GM12878 (cell line): ENCODE data around the gene TARS3. TPM values are rescaled to one million over a fixed set of nuclear protein-coding genes. Genes with fewer than 3 reads are reported as not detected.

Experiments
- ATAC-seq: fragments of 200-7000 bp; cut with Tn5 transposase; 3 replicates; pipeline ENCODE4 v1.9.1; 2020; ENCODE audit warnings: mild to moderate bottlenecking, moderate library complexity
- BruUV-seq: library from RNA; stranded (reverse); fragments of 400-500 nt; replicated peaks from 2 replicates; lab custom pipeline; 2021; lab: Mats Ljungman, UMichigan
- CTCF ChIA-PET: fragments of 300-600 bp; sonication (Branson Sonifier 250); formaldehyde crosslinking; extraction: SDS; loops from one replicate; lab custom pipeline; 2021; ENCODE audit warnings: inconsistent platforms; lab: Yijun Ruan, JAX
- POLR2A ChIA-PET: fragments of 350-600 bp; formaldehyde crosslinking; extraction: SDS; loops from one replicate; lab custom pipeline; 2021; ENCODE audit warnings: inconsistent platforms; lab: Charles Lee
- RAD21 ChIA-PET: fragments of 300-600 bp; sonication (Branson Sonifier 250); formaldehyde crosslinking; loops from one replicate; lab custom pipeline; 2023; ENCODE audit warnings: antibody characterized with exemption; ENCODE audit not compliant: unreplicated experiment; lab: Charles Lee
- SMC1A ChIA-PET: fragments of 300-600 bp; sonication (Branson Sonifier 250); formaldehyde crosslinking; loops from one replicate; lab custom pipeline; 2023; ENCODE audit not compliant: unreplicated experiment, uncharacterized antibody; lab: Charles Lee
- DNase-seq: peaks from one replicate; pipeline ENCODE4 v3.0.0-alpha.2; 2011; ENCODE audit warnings: low read depth, low spot score
- FAIRE-seq: peaks from 3 replicates; lab custom pipeline; 2011; peaks lifted over from hg19 to GRCh38; lab: Jason Lieb, UNC
- H2AFZ ChIP-seq: 2 replicates; pipeline ENCODE4 v1.6.0; 2011; ENCODE audit warnings: low read depth, low read length, control low read depth; ENCODE audit not compliant: control insufficient read depth
- H3K27ac ChIP-seq: 2 replicates; pipeline ENCODE4 v1.5.1; 2011; ENCODE audit warnings: control low read depth; ENCODE audit not compliant: control insufficient read depth, insufficient read depth
- H3K27me3 ChIP-seq, 2 experiments: replicated peaks in 1 of 2; 2 replicates each; pipeline versions ENCODE4 v1.6.0 to v1.6.1; 2011; ENCODE audit warnings: low read length in 1 of 2; ENCODE audit not compliant: control insufficient read depth in 2 of 2, insufficient read depth in 2 of 2
- H3K36me3 ChIP-seq, 2 experiments: 2 replicates each; pipeline ENCODE4 v1.5.1; 2011; ENCODE audit warnings: low read length in 1 of 2; ENCODE audit not compliant: control insufficient read depth in 2 of 2, insufficient read depth in 2 of 2
- H3K4me1 ChIP-seq: 2 replicates; pipeline ENCODE4 v1.6.1; 2011; ENCODE audit warnings: mild to moderate bottlenecking, low read length, moderate library complexity, mixed read lengths; ENCODE audit not compliant: control insufficient read depth, insufficient read depth
- H3K4me2 ChIP-seq: 2 replicates; pipeline ENCODE4 v1.6.0; 2011; ENCODE audit warnings: control low read depth; ENCODE audit not compliant: control insufficient read depth, insufficient read depth
- H3K4me3 ChIP-seq: fragments of 200-600 bp; sonication (generic); 2 replicates; pipeline ENCODE4 v1.5.1; 2016
- H3K79me2 ChIP-seq: 2 replicates; pipeline ENCODE4 v1.6.0; 2011; ENCODE audit warnings: low read length; ENCODE audit not compliant: control insufficient read depth, insufficient read depth
- H3K9ac ChIP-seq: 2 replicates; pipeline ENCODE4 v1.8.0; 2011; ENCODE audit warnings: low read length, control low read depth, mixed read lengths; ENCODE audit not compliant: control insufficient read depth, insufficient read depth
- H3K9me3 ChIP-seq: replicated peaks from 3 replicates; pipeline ENCODE4 v1.5.1; 2011; ENCODE audit warnings: mild to moderate bottlenecking, low read length; ENCODE audit not compliant: control insufficient read depth, insufficient read depth
- H4K20me1 ChIP-seq: 2 replicates; pipeline ENCODE4 v1.6.0; 2011; ENCODE audit not compliant: control insufficient read depth, insufficient read depth
- ATF7 ChIP-seq: fragments of 450-650 bp; IDR thresholded peaks from 2 replicates; pipeline ENCODE4 v1.6.1; 2016; ENCODE audit warnings: low read depth, mild to moderate bottlenecking
- CHD1 ChIP-seq: IDR thresholded peaks from 2 replicates; pipeline ENCODE4 v1.6.1; 2012; ENCODE audit warnings: low read depth, low read length, improper control_type of control experiment
- EP300 ChIP-seq, 2 experiments: fragments of 150-350 bp in 1 of 2; IDR thresholded peaks; 2 replicates each; pipeline ENCODE4 v1.6.1; 2011 to 2012; ENCODE audit warnings: low read depth in 2 of 2, low read length in 2 of 2, borderline replicate concordance in 1 of 2, improper control_type of control experiment in 1 of 2, inconsistent platforms in 1 of 2; ENCODE audit not compliant: control insufficient read depth in 1 of 2
- HDAC2 ChIP-seq: fragments of 200-600 bp; sonication (generic); IDR thresholded peaks from 2 replicates; pipeline ENCODE4 v1.6.1; 2017
- NFIC ChIP-seq: IDR thresholded peaks from 2 replicates; pipeline ENCODE4 v1.6.1; 2012; ENCODE audit warnings: low read depth, mild to moderate bottlenecking, inconsistent platforms, low read length, moderate library complexity
- NRF1 ChIP-seq: conservative IDR thresholded peaks from 2 replicates; pipeline ENCODE4 v1.6.1; 2011; ENCODE audit warnings: mild to moderate bottlenecking, low read depth, low read length, improper control_type of control experiment
- SIX5 ChIP-seq: IDR thresholded peaks from 2 replicates; pipeline ENCODE4 v1.6.1; 2011; ENCODE audit warnings: mild to moderate bottlenecking, low read depth, low read length, moderate library complexity; ENCODE audit not compliant: severe bottlenecking
- ZSCAN29 ChIP-seq: fragments of 450-650 bp; IDR thresholded peaks from 2 replicates; pipeline ENCODE4 v1.6.1; 2017; ENCODE audit warnings: mild to moderate bottlenecking, moderate library complexity
- WGBS: methylation state at CpG from one replicate; pipeline ENCODE4 v1.1.6; 2016; ENCODE audit warnings: low lambda C conversion rate; ENCODE audit not compliant: insufficient replicate concordance, insufficient coverage; ENCODE audit errors: missing lambda C conversion rate; 5-methylcytosine and 5-hydroxymethylcytosine counted together
- in situ Hi-C: fragments of 300-500 bp; cut with MboI; formaldehyde crosslinking; loops from 9 replicates; pipeline ENCODE4 v1.14.3; 2018; ENCODE audit warnings: mixed read lengths
- intact Hi-C: fragments of 100-400 bp; cut with micrococcal nuclease; formaldehyde crosslinking; loops from one replicate; pipeline ENCODE4 v1.14.2; 2022; ENCODE audit not compliant: unreplicated experiment
- polyA plus RNA-seq, 11 experiments: library from polyadenylated mRNA; depleted of rRNA in 4 of 11; unstranded in 6 of 11; stranded (reverse) in 5 of 11; fragments of >200 nt; fragmentation: Nextera tagmentation in 4 of 11; fragmentation: Illumina TruSeq in 1 of 11; extraction: Ambion mirVana in 4 of 11; extraction: Trizol in 1 of 11; gene quantifications; 1 replicate in 1 of 11; 2 replicates in 10 of 11; pipeline versions ENCODE4 v1.2.1 to v1.2.3, GENCODE V29; 2011 to 2016; ENCODE audit warnings: inconsistent platforms in 2 of 11, missing spikeins in 2 of 11, low read depth in 1 of 11
- total RNA-seq, 4 experiments: library from RNA; depleted of rRNA in 3 of 4; stranded (reverse); fragments of >200 nt in 3 of 4; fragmentation: Illumina TruSeq in 1 of 4; extraction: Trizol in 1 of 4; gene quantifications; 2 replicates each; pipeline versions ENCODE4 v1.2.1 to v1.2.3, GENCODE V29; 2013 to 2021
- TF ChIP-seq, protein P1 (sequence below): IDR thresholded peaks from 2 replicates; pipeline ENCODE4 v1.6.1; 2012; ENCODE audit warnings: low read depth, low read length, improper control_type of control experiment
- TF ChIP-seq, protein P2 (sequence below): fragments of 450-650 bp; IDR thresholded peaks from 2 replicates; pipeline ENCODE4 v1.6.1; 2017; ENCODE audit warnings: borderline replicate concordance
- TF ChIP-seq, protein P3 (sequence below): fragments of 450-650 bp; IDR thresholded peaks from 2 replicates; pipeline ENCODE4 v1.6.1; 2018; ENCODE audit warnings: mild to moderate bottlenecking, low read depth, moderate library complexity; ENCODE audit not compliant: partially characterized antibody

The TARS3 gene
- total and polyA plus RNA-seq, 10 of the 15 experiments (the other 5 are each of a cell fraction or from before 2014, with no cell fraction given) = 1.4 to 7.8 (median 5.3) TPM

DNA sequence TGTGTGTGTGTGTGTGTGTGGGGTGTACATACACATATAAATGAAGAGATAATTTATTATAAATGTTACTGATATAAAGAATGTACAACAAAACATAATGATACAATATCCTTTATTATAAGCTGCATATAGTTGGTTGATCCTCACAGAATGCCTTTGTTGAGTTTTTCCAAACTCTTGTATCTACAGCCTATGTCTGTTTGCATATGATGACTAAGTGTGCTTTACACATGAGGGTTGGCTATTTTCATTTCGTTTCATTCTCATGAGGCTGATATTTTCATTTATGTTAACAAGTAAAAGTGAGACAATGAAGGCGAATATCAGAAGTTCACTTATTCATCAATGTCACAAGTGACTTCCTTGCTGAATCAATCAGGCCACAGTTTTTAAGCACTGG lies 117.2 kb downstream of the TARS3 start:
- no peaks in the 10 kb centered on the region for H4K20me1 ChIP-seq
- TF ChIP-seq ZSCAN29 (no peak), EP300 (IDR thresholded peaks at IDR 0.05; ENCODE audit: borderline replicate concordance in 1 of 2, control insufficient read depth in 1 of 2, low read depth in 2 of 2, low read length in 2 of 2) (no peak), HDAC2 (no peak), NRF1 (no peak), ATF7 (no peak), SIX5 (no peak), NFIC (no peak), CHD1 (no peak)
- TF ChIP-seq, protein P1, sequence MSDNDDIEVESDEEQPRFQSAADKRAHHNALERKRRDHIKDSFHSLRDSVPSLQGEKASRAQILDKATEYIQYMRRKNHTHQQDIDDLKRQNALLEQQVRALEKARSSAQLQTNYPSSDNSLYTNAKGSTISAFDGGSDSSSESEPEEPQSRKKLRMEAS = no peak
- TF ChIP-seq, protein P2, sequence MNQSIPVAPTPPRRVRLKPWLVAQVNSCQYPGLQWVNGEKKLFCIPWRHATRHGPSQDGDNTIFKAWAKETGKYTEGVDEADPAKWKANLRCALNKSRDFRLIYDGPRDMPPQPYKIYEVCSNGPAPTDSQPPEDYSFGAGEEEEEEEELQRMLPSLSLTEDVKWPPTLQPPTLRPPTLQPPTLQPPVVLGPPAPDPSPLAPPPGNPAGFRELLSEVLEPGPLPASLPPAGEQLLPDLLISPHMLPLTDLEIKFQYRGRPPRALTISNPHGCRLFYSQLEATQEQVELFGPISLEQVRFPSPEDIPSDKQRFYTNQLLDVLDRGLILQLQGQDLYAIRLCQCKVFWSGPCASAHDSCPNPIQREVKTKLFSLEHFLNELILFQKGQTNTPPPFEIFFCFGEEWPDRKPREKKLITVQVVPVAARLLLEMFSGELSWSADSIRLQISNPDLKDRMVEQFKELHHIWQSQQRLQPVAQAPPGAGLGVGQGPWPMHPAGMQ = no peak
- TF ChIP-seq, protein P3, sequence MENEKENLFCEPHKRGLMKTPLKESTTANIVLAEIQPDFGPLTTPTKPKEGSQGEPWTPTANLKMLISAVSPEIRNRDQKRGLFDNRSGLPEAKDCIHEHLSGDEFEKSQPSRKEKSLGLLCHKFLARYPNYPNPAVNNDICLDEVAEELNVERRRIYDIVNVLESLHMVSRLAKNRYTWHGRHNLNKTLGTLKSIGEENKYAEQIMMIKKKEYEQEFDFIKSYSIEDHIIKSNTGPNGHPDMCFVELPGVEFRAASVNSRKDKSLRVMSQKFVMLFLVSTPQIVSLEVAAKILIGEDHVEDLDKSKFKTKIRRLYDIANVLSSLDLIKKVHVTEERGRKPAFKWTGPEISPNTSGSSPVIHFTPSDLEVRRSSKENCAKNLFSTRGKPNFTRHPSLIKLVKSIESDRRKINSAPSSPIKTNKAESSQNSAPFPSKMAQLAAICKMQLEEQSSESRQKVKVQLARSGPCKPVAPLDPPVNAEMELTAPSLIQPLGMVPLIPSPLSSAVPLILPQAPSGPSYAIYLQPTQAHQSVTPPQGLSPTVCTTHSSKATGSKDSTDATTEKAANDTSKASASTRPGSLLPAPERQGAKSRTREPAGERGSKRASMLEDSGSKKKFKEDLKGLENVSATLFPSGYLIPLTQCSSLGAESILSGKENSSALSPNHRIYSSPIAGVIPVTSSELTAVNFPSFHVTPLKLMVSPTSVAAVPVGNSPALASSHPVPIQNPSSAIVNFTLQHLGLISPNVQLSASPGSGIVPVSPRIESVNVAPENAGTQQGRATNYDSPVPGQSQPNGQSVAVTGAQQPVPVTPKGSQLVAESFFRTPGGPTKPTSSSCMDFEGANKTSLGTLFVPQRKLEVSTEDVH = no peak
- TF ChIP-seq, all 136 proteins: peak for 0
- Histone ChIP-seq H3K4me2 (no peak overlapping the region), H3K4me1 (no peaks in the 10 kb centered on the region), H2AFZ (no peak overlapping the region), H3K9me3 (no peaks in the 10 kb centered on the region; the same call in 2 of the 3 replicates), H3K9ac (no peak overlapping the region), H3K79me2 (no peaks in the 10 kb centered on the region), H3K36me3 (no peaks in the 10 kb centered on the region), H3K4me3 (no peak overlapping the region), H3K27ac (no peak overlapping the region), H3K27me3 (no peaks in the 10 kb centered on the region; a peak in 1 of 4 replicates)
- intact Hi-C loops (no loop called here), in situ Hi-C loops (no loop called here)
- SMC1A ChIA-PET = no interaction called here
- POLR2A ChIA-PET = no interaction called here
- no TSS peak for BruUV-seq
- RAD21 ChIA-PET = no interaction called here
- FAIRE-seq (no peak), DNase-seq (no peak), ATAC-seq (no peak)
- CTCF ChIA-PET = interaction anchor here (1.1 kb wide), 1 partner anchor 307 kb away, joined by 3 read pairs; no protein-coding TSS in a partner anchor
- 30% methylated on average over 2 of the region's 2 CpGs for WGBS
